Neural cell (in vitro differentiated cells): ENCODE results near the gene NKAIN2.

Experiments used
- CTCF ChIP-seq: fragments of 450-650 bp; IDR thresholded peaks from 2 replicates; pipeline ENCODE4 v1.5.1; 2014; ENCODE audit warnings: antibody characterized with exemption, mild to moderate bottlenecking, moderate library complexity; ENCODE audit not compliant: poor library complexity, severe bottlenecking
- EP300 ChIP-seq: fragments of 450-650 bp; conservative IDR thresholded peaks from 2 replicates; pipeline ENCODE4 v1.6.1; 2014; ENCODE audit warnings: antibody characterized with exemption, mild to moderate bottlenecking, moderate library complexity; ENCODE audit not compliant: poor library complexity, severe bottlenecking
- EZH2 ChIP-seq: fragments of 200-600, 300-800 bp; shearing (Covaris generic), sonication (generic); IDR thresholded peaks from 2 replicates; pipeline ENCODE4 v1.6.1; 2014; ENCODE audit warnings: antibody characterized with exemption, low read length, borderline replicate concordance, mild to moderate bottlenecking; ENCODE audit not compliant: insufficient read depth, poor library complexity, severe bottlenecking
- POLR2AphosphoS5 ChIP-seq: IDR thresholded peaks from 2 replicates; pipeline ENCODE4 v1.6.1; 2012
- SMC3 ChIP-seq: fragments of 450-650 bp; conservative IDR thresholded peaks from 2 replicates; pipeline ENCODE4 v1.6.1; 2014; ENCODE audit warnings: antibody characterized with exemption, mild to moderate bottlenecking, moderate library complexity; ENCODE audit not compliant: poor library complexity

DNA sequence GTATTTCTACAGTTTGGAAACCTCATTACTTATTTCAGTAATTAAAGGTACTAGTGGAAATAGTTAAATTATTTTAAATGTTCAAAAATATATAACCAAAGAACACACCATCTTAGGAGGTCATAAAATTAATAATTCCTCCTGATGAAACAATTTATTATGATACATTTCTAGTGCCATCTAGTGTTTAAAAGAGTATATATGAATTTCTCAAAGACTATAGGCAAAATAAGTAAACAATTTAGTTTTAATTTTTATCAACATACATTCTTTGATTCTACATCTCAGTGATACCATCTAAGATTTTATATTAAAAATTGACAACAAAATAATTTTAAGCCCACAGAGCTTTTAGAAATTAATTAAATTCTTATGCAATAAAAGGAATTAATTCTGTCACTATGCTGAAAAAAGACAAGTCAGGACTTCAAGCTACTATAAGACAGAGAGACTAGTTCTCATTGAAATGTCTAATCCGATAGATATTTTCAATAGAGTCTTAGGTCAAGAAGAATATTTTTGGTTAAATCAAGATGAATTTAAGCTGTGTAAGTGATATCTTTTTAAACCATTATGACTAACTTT, 1050.8 kb downstream of the NKAIN2 start:
- TF ChIP-seq SMC3 (peak; percentile 76), CTCF (peak; percentile 68), EZH2 (no peak), POLR2AphosphoS5 (no peak), EP300 (no peak)
